Thoracic aorta (tissue), 2 donors: ENCODE results near the gene FHIT. TPM values are rescaled to one million over a fixed set of nuclear protein-coding genes. Genes with fewer than 3 reads are reported as not detected.

Source experiments
- ATAC-seq: fragments of 150-250 bp; one replicate; pipeline ENCODE4 v1.8.0; 2017; ENCODE audit warnings: low read depth; ENCODE audit not compliant: insufficient number of reproducible peaks, low FRiP score
- DNase-seq: peaks from one replicate; pipeline ENCODE4 v3.0.0-alpha.2; 2020; ENCODE audit warnings: low spot score
- H3K27ac ChIP-seq, 2 donors: fragments of 200-600 bp; sonication (generic); 1 replicate in 1 of 2; 2 replicates in 1 of 2; pipeline ENCODE4 v1.5.1; 2016; ENCODE audit warnings: mild to moderate bottlenecking in 2 of 2, moderate library complexity in 2 of 2
- H3K27me3 ChIP-seq: fragments of 200-600 bp; sonication (generic); replicated peaks from 2 replicates; pipeline ENCODE4 v1.6.0; 2016; ENCODE audit warnings: mild to moderate bottlenecking; ENCODE audit not compliant: insufficient read depth
- H3K36me3 ChIP-seq: fragments of 200-600 bp; sonication (generic); one replicate; pipeline ENCODE4 v1.5.1; 2016
- H3K4me1 ChIP-seq, 2 donors: fragments of 200-600 bp; sonication (generic); 1 replicate in 1 of 2; 2 replicates in 1 of 2; pipeline versions ENCODE4 v1.5.1 to v1.6.0; 2016; ENCODE audit warnings: low read depth in 2 of 2, mild to moderate bottlenecking in 1 of 2; ENCODE audit not compliant: control insufficient read depth in 1 of 2
- H3K4me3 ChIP-seq: fragments of 200-600 bp; sonication (generic); 2 replicates; pipeline ENCODE4 v1.5.1; 2016; ENCODE audit warnings: mild to moderate bottlenecking
- H3K9me3 ChIP-seq: fragments of 200-600 bp; sonication (generic); 2 replicates; pipeline ENCODE4 v1.5.1; 2016
- CTCF ChIP-seq: fragments of 200-600 bp; sonication (generic); IDR thresholded peaks from one replicate; pipeline ENCODE4 v1.5.1; 2019; ENCODE audit warnings: antibody characterized with exemption
- total RNA-seq, 2 donors: library from RNA; depleted of rRNA; stranded (reverse); fragments of >200 nt; gene quantifications; one replicate each; pipeline versions ENCODE4 v1.1.0 to v1.2.3, GENCODE V29; 2016

The FHIT gene
- 1 to 10 TPM; 2.0 to 2.3 TPM for total RNA-seq

- peak; percentile 8 for TF ChIP-seq CTCF
- H3K27ac ChIP-seq = peak within 1 kb of the TSS; percentile 21 to 57
- H3K36me3 ChIP-seq = no peaks in the 10 kb centered on the region
- no peaks in the 10 kb centered on the region for H3K27me3 ChIP-seq
- DNase-seq (peak; percentile 89), ATAC-seq (peak; percentile 89)
- H3K4me3 ChIP-seq = peak within 1 kb of the TSS; percentile 86
- H3K9me3 ChIP-seq = no peaks in the 10 kb centered on the region
- peaks cover 3 to 20% of the 10 kb centered on the region in 2 donors for H3K4me1 ChIP-seq
These were observed at the start of gene FHIT for GRCh38 chr3:61251174-61251972. FHIT (minus strand) TSS chr3:61251452.

GRCh38 chr3:61300786-61301185 lies 49.5 kb upstream of the FHIT start:
- Histone ChIP-seq H3K9me3 (no peaks in the 10 kb centered on the region), H3K36me3 (no peaks in the 10 kb centered on the region), H3K4me3 (no peak overlapping the region), H3K27ac (no peak overlapping the region), H3K27me3 (no peaks in the 10 kb centered on the region), H3K4me1 (no peaks in the 10 kb centered on the region)
- DNase-seq (no peak), ATAC-seq (no peak)
- TF ChIP-seq CTCF = no peak

- Histone ChIP-seq H3K9me3 (no peaks in the 10 kb centered on the region), H3K36me3 (no peaks in the 10 kb centered on the region), H3K4me3 (no peak overlapping the region), H3K27ac (no peak overlapping the region), H3K4me1 (no peaks in the 10 kb centered on the region), H3K27me3 (no peaks in the 10 kb centered on the region)
- no peak for DNase-seq
- no peak for TF ChIP-seq CTCF
- ATAC-seq = no peak
These were observed 48.7 kb upstream of the FHIT start for GRCh38 chr3:61300006-61300380.

- Histone ChIP-seq H3K4me3 (no peak overlapping the region), H3K4me1 (no peaks in the 10 kb centered on the region), H3K9me3 (no peaks in the 10 kb centered on the region), H3K27me3 (no peaks in the 10 kb centered on the region), H3K27ac (no peak overlapping the region), H3K36me3 (no peaks in the 10 kb centered on the region)
- no peak for ATAC-seq
- TF ChIP-seq CTCF = no peak
- DNase-seq = no peak
These were observed 48.2 kb upstream of the FHIT start for GRCh38 chr3:61299343-61300005.

GRCh38 chr3:61297821-61298220 lies 46.6 kb upstream of the FHIT start:
- H3K4me1 ChIP-seq = no peaks in the 10 kb centered on the region
- H3K4me3 ChIP-seq = no peak overlapping the region
- ATAC-seq = no peak
- no peak for DNase-seq
- no peak for TF ChIP-seq CTCF
- H3K27me3 ChIP-seq = no peaks in the 10 kb centered on the region
- no peaks in the 10 kb centered on the region for H3K9me3 ChIP-seq
- no peak overlapping the region for H3K27ac ChIP-seq
- H3K36me3 ChIP-seq = no peaks in the 10 kb centered on the region
